Fibroblast of lung (primary cell): Measurements from ENCODE around the gene NEURL1B. TPM values are rescaled to one million over a fixed set of nuclear protein-coding genes. Genes with fewer than 3 reads are reported as not detected.

ENCODE experiments used
- DNase-seq, 2 donors: peaks; one replicate each; pipeline versions ENCODE4 v3.0.0 to v3.0.0-alpha.2; 2010; ENCODE audit warnings: low read depth in 2 of 2
- H2AFZ ChIP-seq: 2 replicates; pipeline ENCODE4 v1.5.1; 2012; ENCODE audit warnings: low read length, control low read depth, inconsistent platforms
- H3K27ac ChIP-seq: 2 replicates; pipeline ENCODE4 v1.5.1; 2011; ENCODE audit warnings: low read length, control low read depth; ENCODE audit not compliant: insufficient read depth
- H3K27me3 ChIP-seq: 2 replicates; pipeline ENCODE4 v1.5.1; 2011; ENCODE audit warnings: mild to moderate bottlenecking, low read length; ENCODE audit not compliant: control insufficient read depth, insufficient read depth
- H3K36me3 ChIP-seq: 2 replicates; pipeline ENCODE4 v1.5.1; 2011; ENCODE audit warnings: low read length; ENCODE audit not compliant: control insufficient read depth, insufficient read depth
- H3K4me1 ChIP-seq: 2 replicates; pipeline ENCODE4 v1.5.1; 2011; ENCODE audit warnings: low read length; ENCODE audit not compliant: control insufficient read depth, insufficient read depth; ENCODE audit errors: extremely low read depth
- H3K4me2 ChIP-seq: 2 replicates; pipeline ENCODE4 v1.5.1; 2011; ENCODE audit warnings: low read length, control low read depth; ENCODE audit not compliant: insufficient read depth; ENCODE audit errors: extremely low read depth
- H3K4me3 ChIP-seq, 4 experiments: fragments of 200-600 bp in 1 of 4; sonication (generic) in 1 of 4; replicated peaks in 1 of 4; 2 replicates each; pipeline ENCODE4 v1.5.1; 2011 to 2016; ENCODE audit warnings: low read length in 4 of 4, low read depth in 3 of 4, mild to moderate bottlenecking in 3 of 4, control low read depth in 2 of 4, inconsistent platforms in 1 of 4, mixed read lengths in 1 of 4; ENCODE audit not compliant: insufficient read depth in 1 of 4; ENCODE audit errors: control extremely low read depth in 1 of 4
- H3K79me2 ChIP-seq: 2 replicates; pipeline ENCODE4 v1.5.1; 2012; ENCODE audit warnings: mild to moderate bottlenecking, low read length, inconsistent platforms; ENCODE audit not compliant: control insufficient read depth, insufficient read depth
- H3K9ac ChIP-seq: 2 replicates; pipeline ENCODE4 v1.5.1; 2011; ENCODE audit warnings: mild to moderate bottlenecking, low read length, control low read depth; ENCODE audit not compliant: insufficient read depth
- H3K9me3 ChIP-seq: 2 replicates; pipeline ENCODE4 v1.5.1; 2012; ENCODE audit warnings: low read depth, low read length; ENCODE audit not compliant: control insufficient read depth, insufficient read depth
- H4K20me1 ChIP-seq: 2 replicates; pipeline ENCODE4 v1.5.1; 2011; ENCODE audit warnings: low read length; ENCODE audit not compliant: control insufficient read depth, insufficient read depth; ENCODE audit errors: extremely low read depth
- CTCF ChIP-seq, 2 donors: IDR thresholded peaks in 1 of 2; conservative IDR thresholded peaks in 1 of 2; 1 replicate in 1 of 2; 2 replicates in 1 of 2; pipeline ENCODE4 v1.5.1; 2011 to 2012; ENCODE audit warnings: low read length in 2 of 2, control low read depth in 1 of 2, inconsistent platforms in 1 of 2, low read depth in 1 of 2, mild to moderate bottlenecking in 1 of 2
- EZH2 ChIP-seq: IDR thresholded peaks from 2 replicates; pipeline ENCODE4 v1.5.1; 2012; ENCODE audit warnings: low read length, control low read depth, mild to moderate bottlenecking; ENCODE audit errors: missing control alignments
- polyA plus RNA-seq, 2 donors: library from polyadenylated mRNA; depleted of rRNA in 1 of 2; stranded (reverse) in 1 of 2; unstranded in 1 of 2; fragments of >200 nt; gene quantifications; 2 replicates each; pipeline ENCODE4 v1.2.1, GENCODE V29; 2011 to 2012; ENCODE audit warnings: missing spikeins in 1 of 2
- total RNA-seq: library from RNA; depleted of rRNA; stranded (reverse); fragments of >200 nt; gene quantifications from 2 replicates; pipeline ENCODE4 v1.2.1, GENCODE V29; 2014

The NEURL1B gene
- total and polyA plus RNA-seq, 2 donors (not counting 1 experiment from before 2014, with no cell fraction given), result 5.0 to 6.1 TPM

- Histone ChIP-seq H3K4me3 (no peak overlapping the region), H3K4me1 (peaks cover under 1% of the 10 kb centered on the region), H3K79me2 (no peaks in the 10 kb centered on the region), H3K9me3 (no peaks in the 10 kb centered on the region), H3K9ac (no peak overlapping the region), H3K27ac (no peak overlapping the region), H3K4me2 (no peak overlapping the region), H3K36me3 (no peaks in the 10 kb centered on the region), H3K27me3 (no peaks in the 10 kb centered on the region), H2AFZ (no peak overlapping the region), H4K20me1 (no peaks in the 10 kb centered on the region)
- no peak for DNase-seq
- TF ChIP-seq EZH2 (no peak), CTCF (conservative IDR thresholded peaks at IDR 0.05 in 1 of 2, IDR thresholded peaks at IDR 0.05 in 1 of 2; ENCODE audit: low read depth in 1 of 2, low read length in 2 of 2) (no peak)
Measured at GRCh38 chr5:172597755-172598155, 43.3 kb upstream of the NEURL1B start.

- DNase-seq, result no peak
- Histone ChIP-seq H3K4me1 (peaks cover 3% of the 10 kb centered on the region), H3K79me2 (no peaks in the 10 kb centered on the region), H3K4me3 (no peak overlapping the region), H3K9me3 (no peaks in the 10 kb centered on the region), H3K27me3 (no peaks in the 10 kb centered on the region), H3K36me3 (no peaks in the 10 kb centered on the region), H3K4me2 (no peak overlapping the region), H3K9ac (no peak overlapping the region), H2AFZ (no peak overlapping the region), H4K20me1 (no peaks in the 10 kb centered on the region), H3K27ac (no peak overlapping the region)
- TF ChIP-seq EZH2 (no peak), CTCF (conservative IDR thresholded peaks at IDR 0.05 in 1 of 2, IDR thresholded peaks at IDR 0.05 in 1 of 2; ENCODE audit: low read depth in 1 of 2, low read length in 2 of 2) (no peak)
Measured at GRCh38 chr5:172598251-172599203, 42.5 kb upstream of the NEURL1B start.

- no peaks in the 10 kb centered on the region for H3K9me3 ChIP-seq
- H4K20me1 ChIP-seq, result no peaks in the 10 kb centered on the region
- no peak overlapping the region for H3K4me3 ChIP-seq
- H3K27ac ChIP-seq, result no peak overlapping the region
- H2AFZ ChIP-seq, result no peak overlapping the region
- peaks cover 5% of the 10 kb centered on the region for H3K4me1 ChIP-seq
- H3K9ac ChIP-seq, result no peak overlapping the region
- no peaks in the 10 kb centered on the region for H3K79me2 ChIP-seq
- H3K36me3 ChIP-seq, result no peaks in the 10 kb centered on the region
- H3K4me2 ChIP-seq, result no peak overlapping the region
- no peak for TF ChIP-seq CTCF (conservative IDR thresholded peaks at IDR 0.05 in 1 of 2, IDR thresholded peaks at IDR 0.05 in 1 of 2; ENCODE audit: low read depth in 1 of 2, low read length in 2 of 2)
- DNase-seq, result peak in 1 of 2 donors; percentile 10
- H3K27me3 ChIP-seq, result no peaks in the 10 kb centered on the region
Measured at GRCh38 chr5:172599204-172599567, 41.9 kb upstream of the NEURL1B start.
